Epidermal melanocyte (primary cell): Measurements from ENCODE around the gene TSN.
A peak's percentile ranks its signal among the peaks of the same experiment; 100 is the strongest.
"Not testable (repeated sequence)": the region's sequence is repeated elsewhere in the genome, so short reads cannot be mapped to it uniquely, and the experiment has no call there.

Source experiments
- DNase-seq: peaks from one replicate; pipeline ENCODE4 v3.0.0; 2011; ENCODE audit warnings: low spot score; ENCODE audit not compliant: insufficient read length

The TSN gene

DNA sequence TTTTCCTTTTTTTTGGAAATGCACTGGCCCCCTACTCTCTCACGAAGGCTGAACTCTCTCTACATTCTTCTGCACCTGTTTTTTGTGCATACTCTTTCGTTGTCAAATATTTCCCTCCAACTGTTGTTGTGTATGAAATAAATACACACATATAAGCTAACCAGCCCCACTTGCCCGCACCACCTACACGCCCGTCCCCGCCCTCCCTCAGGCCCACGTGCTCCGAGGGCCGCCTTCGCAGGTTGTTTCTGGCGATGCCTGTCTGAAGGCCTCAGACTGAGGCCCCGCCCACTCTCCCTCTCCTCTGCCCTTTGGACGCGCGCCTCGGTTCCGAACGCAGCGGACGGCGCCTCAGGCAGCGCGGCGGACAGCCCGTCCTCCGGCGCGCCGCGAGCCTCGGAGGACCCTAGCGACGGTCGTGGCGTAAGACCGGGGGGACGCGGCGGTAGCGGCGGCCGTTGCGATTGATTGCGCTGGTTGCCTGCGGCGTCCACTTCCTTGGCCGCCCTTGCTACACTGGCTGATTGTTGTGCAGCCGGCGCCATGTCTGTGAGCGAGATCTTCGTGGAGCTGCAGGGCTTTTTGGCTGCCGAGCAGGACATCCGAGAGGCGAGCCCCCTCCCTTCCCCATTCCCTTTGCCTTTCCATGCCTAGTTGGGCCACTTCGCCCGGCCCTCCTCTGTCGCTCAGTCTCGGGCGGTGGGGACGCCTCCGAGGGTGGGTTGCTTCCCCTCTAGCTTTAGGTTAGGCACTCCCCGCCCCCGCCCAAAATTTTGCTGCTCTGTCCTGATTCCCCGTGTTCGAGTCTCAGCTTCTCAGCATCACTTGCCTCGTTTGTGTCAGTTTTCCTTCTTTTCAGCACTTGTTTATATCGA is at the start of gene TSN:
Gene TSN (plus strand): TSS at position 415 of the 875 bp plus-strand sequence. CDS start 129 bp downstream, at position 544.
- peak; percentile 64 for DNase-seq

GRCh38 chr2:121705958-121706357 is 49.5 kb upstream of the TSN start:
- DNase-seq = no peak

DNA sequence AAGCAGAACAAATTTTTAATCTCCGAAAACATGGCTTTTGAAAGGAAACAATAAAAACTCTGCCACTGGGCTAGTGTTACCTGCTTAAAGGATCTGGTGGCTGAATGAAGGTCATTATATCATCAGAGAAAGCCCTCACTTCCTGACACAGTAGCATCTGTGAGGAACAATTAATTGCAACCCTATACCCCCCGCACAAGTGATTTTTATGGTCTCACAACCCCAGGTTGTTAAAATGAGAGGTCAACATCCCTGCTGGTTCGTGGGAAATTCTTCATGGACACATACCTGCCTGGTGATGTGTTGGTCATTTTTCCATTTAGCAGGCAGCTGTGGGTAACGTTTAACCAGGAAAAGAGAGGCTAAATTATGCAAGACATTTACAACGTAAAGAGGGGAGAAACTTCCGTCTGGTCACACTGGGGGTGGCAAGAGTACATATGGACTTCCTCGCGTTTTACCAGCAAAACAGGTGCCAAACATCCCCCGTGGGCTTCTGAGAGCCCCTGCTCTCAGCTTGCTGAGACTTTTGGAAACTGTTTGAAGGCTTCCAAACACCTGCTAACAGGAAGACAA is 48.0 kb upstream of the TSN start:
- no peak for DNase-seq

DNA sequence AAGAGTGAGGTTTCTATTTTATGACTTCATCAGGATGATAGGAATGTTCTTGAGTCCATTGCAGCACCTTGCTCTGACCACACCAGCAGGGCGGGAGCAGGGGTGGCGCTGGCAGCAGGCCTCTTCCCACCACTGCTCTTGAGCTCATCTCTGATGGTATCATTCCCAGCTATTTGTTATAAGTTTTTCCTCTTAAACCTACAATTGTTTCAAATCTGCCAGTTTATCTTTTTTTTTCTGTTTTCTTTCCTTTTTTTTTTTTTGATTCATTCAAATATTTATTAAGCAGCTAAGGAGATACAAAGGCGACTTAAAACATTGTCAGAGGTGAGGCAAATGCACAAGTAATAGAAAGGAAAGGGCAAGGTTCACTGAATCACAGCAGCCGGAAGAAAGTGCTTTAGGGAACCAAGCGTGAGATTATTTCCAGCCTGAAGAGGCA is 47.5 kb upstream of the TSN start:
- DNase-seq = no peak

DNA sequence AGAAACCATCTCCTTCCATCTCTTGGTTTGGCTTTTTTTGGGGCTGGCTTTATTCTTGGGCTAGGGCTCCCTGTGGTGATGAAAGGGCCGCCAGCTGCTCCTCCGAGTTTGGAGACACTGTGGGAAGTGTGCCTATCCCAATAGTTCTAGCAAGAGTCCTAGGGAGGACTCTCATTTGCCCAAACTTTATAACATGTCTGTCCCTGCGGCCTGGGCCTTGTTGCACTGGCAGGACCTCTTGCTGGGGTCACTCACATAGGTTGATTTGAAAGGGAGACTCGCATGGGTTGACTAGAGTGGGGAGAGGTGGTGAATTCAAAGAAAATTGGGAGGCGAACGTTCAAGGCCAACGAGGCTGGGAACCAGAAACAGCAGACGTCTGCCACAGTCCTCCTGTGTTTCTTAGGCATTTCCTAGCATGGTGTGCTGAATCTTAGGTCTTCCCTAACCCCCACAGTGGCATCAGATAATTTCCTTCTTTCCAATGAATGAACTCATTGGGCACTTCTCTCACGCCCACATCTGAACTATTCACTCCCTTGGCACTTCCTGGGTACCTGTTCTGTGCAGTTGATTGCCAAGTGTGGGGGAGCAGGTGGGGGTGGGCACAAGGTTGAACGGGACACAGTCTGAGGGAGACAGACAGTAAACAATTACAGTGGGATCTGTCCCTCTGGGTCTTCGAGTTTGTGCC is 45.5 kb upstream of the TSN start:
- DNase-seq = no peak

DNA sequence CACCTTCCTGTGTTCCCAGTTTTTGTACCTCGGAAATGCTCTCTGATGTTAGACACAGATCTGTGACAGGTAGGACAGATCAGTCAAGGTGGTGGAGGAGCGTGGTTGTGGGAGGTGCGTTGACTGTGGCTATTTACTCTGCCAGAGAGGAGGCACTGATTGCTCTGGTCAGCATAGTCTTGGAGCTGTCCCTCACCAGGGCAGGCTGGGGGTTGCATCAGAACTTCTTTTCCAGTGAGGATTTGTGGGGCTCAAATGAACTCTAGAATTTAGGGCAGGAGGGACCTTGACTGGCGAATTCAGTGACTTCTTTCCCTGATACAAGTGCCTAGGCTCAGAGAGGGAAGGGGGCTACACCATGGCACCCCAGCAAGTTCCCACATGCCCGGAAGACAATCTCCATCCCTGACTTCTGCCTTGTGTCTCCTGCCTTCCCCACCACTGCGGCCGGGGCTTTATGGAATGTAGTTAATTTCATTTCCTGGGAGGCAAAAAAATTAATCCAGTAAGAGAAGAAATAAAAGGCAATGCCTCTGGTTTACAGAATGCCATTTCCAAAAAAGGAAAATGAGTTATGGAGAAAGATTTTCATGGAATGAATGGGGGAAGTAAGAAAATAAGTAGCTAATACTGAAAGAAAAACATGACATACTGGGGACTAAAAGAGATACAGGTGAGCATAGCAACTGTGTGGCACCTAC is 44.8 kb upstream of the TSN start:
- no peak for DNase-seq

DNA sequence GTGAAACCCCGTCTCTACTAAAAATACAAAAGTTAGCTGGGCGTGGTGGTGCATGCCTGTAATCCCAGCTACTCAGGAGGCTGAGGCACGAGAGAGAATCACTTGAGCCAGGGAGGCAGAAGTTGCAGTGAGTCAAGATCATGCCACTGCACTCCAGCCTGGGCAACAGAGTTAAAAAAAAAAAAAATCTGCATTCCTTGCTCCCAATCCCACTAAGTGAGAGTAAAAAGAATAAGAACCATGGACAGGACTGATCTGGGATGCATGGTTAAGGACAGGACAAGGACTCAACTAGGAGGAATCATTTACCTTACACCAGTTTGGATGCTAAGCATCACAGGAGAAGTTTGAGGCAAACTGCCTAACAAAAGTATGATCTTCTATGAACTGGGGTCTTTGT is 44.0 kb upstream of the TSN start:
- not testable (repeated sequence) for DNase-seq

GRCh38 chr2:121716126-121716525 is 39.3 kb upstream of the TSN start:
- DNase-seq = no peak

- no peak for DNase-seq
Measured at GRCh38 chr2:121717529-121717928, 37.9 kb upstream of the TSN start.

- DNase-seq = no peak
Measured at GRCh38 chr2:121721926-121722325, 33.5 kb upstream of the TSN start.

DNA sequence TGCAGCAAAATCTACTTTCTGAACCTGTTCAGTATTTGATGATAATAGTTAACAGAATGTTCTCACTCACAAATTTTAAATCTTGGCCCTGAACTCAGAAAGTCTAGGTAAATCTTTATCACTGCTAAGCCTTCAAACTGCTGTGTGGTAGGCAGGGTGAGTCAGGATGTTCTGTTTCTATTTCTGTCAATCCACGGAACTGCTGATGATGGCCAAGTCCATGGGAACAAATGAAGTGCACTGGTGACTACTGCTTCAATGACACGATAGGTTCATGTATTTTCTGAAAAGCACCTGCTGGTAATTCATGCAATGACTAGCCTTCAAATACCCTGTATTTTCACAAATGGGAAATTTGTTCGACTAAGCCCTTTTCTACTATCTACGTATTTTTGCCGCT is 33.0 kb upstream of the TSN start:
- no peak for DNase-seq

GRCh38 chr2:121723316-121723715 is 32.1 kb upstream of the TSN start:
- no peak for DNase-seq

DNA sequence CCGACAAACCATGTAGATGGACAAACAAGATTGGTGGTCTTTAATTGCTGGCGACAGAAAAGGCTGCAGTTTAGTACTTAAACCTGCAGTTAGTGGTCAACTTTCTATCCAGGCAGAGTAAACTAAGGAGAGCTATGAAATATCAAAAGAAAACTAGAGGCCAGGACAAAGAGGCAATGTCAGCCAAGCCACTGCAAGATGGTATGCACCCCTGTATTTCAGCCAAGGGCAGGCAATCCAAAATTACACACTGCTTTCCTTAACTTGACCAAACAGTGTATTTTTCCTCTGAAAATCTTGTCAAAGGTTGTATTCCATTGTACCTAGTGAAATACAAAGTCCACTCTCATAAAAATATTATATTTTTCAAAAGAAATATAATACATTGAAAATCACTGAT is 28.1 kb upstream of the TSN start:
- DNase-seq = no peak

GRCh38 chr2:121727950-121728349 is 27.5 kb upstream of the TSN start:
- no peak for DNase-seq

DNA sequence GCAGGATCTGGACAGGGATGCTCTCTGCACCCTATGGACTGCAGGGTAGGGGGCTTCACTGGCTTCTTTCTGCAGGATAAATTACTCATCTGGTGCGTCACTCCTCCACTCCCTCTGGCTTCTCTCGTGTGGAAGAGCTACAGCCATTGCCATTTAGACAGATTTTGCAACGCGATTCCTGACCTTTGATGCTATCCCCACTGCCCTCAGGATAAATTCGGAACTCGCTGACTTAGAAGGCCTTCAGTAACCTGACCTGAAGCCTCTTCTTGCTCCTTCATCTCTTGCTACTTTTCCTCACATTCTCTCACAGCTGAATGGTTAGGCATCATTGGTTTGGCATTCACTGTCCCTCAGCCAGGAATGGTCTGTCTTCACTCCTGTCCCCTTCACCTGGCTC is 24.1 kb upstream of the TSN start:
- no peak for DNase-seq

- DNase-seq = not testable (repeated sequence)
Measured at GRCh38 chr2:121734544-121734943, 20.9 kb upstream of the TSN start.

DNA sequence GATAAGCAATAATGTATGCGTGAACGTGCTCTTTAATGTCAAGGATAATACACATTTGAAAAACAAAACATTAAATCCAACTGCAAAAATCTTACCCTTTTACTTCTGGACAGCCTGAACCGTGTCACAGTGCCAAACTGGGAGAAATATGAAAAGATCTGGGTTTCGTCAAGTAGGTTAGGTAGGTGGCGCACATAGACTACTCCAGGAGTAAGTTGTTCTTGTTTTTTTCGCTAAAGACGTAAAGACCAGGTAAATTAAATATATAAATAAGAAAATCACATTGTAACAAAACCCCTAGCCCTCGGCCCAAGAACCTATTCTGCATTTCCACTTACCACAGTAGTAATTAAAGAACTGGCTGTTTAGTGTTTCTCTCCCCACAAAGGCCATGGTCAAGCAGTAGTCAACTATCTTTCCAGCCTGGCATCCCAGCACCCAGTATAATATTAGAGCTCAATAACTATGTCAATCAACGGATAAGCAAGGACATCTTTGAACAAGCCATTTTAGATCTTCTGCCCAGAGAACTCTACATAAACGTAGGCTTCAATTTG is 19.9 kb upstream of the TSN start:
- DNase-seq = no peak

DNA sequence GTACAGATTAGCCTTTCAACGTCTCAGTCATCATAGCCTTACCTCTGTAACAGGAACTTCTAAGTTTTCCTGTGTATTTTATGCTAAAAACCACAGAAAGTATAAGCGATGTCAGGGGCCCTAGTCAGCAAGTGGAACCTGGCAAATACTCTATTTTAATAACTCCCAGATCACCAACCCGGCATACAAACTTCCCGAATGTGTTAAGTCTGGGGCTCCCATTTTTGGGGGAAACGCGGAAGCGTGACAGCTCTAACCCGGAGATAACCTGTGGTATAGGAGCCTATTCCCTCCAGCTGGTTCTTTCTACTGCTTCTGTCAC is 19.4 kb upstream of the TSN start:
- no peak for DNase-seq

DNA sequence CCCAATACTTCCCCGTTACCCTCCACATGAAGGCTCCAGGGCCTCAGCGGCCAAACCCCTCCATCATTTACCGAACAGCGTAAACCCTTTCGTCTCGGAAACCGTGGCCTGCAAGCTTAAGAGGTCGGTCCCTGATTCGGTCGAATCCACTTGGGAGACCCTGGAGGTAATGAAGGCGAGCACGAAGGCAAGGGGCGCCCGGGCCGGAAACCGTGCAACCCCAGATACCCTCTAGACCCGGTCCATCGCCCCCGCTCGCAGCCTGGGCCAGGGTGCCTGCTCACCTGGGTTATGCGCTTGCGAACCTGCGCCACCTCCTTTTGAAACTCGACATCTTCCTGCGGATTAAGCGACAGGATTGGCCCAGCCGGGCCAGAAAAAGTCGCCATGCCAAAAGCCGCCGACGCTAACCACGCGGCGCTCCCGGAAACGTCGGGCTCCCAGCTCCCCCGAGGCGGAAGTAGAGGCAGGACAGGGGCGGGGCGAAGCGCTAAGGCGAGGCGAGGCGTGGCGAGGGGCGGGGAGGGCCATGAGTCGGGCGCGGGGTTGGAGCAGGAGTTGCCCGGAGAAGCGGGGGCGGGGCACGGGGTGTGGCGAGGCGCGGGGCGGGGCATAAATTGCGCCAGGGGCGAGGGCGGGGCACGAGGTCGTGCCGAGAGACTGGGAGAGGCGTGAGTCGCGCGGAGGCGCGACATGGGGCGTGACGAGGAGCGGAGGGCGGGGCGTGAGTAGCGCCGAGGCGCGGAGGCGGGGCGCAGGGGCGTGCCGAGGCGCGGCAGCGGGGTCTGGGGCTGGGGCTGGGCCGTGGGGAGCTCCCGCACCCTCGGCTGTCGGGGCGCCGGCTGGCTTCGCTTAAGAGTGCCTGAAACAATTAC is 18.8 kb upstream of the TSN start, which contains the start of gene NIFK:
Gene NIFK (minus strand): TSS at position 414 of the 875 bp plus-strand sequence. CDS start 25 bp downstream, at position 389.
- DNase-seq = peak; percentile 91

- no peak for DNase-seq
Measured at GRCh38 chr2:121740973-121741372, 14.5 kb upstream of the TSN start.
